Measurements from ENCODE around the gene PPP1R1A. TPM values are rescaled to one million over a fixed set of nuclear protein-coding genes. Genes with fewer than 3 reads are reported as not detected.

The PPP1R1A gene
- total RNA-seq, 1 experiment from 2014 or later, result 0.43 TPM

DNA sequence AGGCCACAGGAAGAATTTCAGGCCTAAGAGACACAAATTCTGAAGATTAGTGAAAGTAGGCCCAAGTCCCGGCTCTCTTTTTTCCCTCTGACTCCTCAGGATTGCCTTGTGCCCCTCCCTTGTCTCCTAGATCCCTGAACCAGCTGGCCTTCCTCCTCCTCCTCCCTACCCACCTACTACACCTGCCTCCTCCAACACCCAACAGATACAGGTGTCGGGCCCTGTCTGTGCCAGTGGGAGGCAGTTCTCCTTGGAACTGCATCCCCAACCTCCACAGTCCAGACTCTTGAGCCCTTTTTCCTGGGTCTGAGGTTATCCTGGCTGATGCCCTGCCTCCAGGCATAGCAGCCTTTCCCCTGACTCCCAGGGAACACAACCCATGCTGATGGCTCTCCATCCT is 1.8 kb downstream of the PPP1R1A start:
- Histone ChIP-seq H3K27me3 (replicated peaks; ENCODE audit: control insufficient read depth, insufficient read depth, low read length) (peaks cover 2% of the 10 kb centered on the region), H3K4me3 (ENCODE audit: low read depth, low read length) (no peak overlapping the region), H3K9me3 (no peaks in the 10 kb centered on the region), H3K36me3 (ENCODE audit: control insufficient read depth, insufficient read depth, low read length) (no peaks in the 10 kb centered on the region), H3K4me1 (no peaks in the 10 kb centered on the region)
- ChIA-PET CTCF (no interaction called here), POLR2A (no interaction called here)
- Mint-ChIP-seq H3K9me3 (ENCODE audit: unreplicated experiment) (no peaks in the 10 kb centered on the region), H3K27ac (ENCODE audit: unreplicated experiment) (no peak overlapping the region), H3K4me3 (ENCODE audit: unreplicated experiment) (peak overlapping the region; percentile 43), H3K27me3 (ENCODE audit: insufficient read depth, unreplicated experiment) (peaks cover 40% of the 10 kb centered on the region), H3K36me3 (ENCODE audit: insufficient read depth, unreplicated experiment) (no peaks in the 10 kb centered on the region), H3K4me1 (ENCODE audit: low read depth, unreplicated experiment) (peaks cover 11% of the 10 kb centered on the region)
- no TSS peak for BruUV-seq (replicated peaks)
- TF ChIP-seq, protein P1, sequence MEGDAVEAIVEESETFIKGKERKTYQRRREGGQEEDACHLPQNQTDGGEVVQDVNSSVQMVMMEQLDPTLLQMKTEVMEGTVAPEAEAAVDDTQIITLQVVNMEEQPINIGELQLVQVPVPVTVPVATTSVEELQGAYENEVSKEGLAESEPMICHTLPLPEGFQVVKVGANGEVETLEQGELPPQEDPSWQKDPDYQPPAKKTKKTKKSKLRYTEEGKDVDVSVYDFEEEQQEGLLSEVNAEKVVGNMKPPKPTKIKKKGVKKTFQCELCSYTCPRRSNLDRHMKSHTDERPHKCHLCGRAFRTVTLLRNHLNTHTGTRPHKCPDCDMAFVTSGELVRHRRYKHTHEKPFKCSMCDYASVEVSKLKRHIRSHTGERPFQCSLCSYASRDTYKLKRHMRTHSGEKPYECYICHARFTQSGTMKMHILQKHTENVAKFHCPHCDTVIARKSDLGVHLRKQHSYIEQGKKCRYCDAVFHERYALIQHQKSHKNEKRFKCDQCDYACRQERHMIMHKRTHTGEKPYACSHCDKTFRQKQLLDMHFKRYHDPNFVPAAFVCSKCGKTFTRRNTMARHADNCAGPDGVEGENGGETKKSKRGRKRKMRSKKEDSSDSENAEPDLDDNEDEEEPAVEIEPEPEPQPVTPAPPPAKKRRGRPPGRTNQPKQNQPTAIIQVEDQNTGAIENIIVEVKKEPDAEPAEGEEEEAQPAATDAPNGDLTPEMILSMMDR (IDR thresholded peaks at IDR 0.05; ENCODE audit: insufficient read depth in 1 of 2, low read depth in 1 of 2, low read length in 1 of 2, severe bottlenecking in 1 of 2, unreplicated experiment in 1 of 2), result no peak
- intact Hi-C loops (cut with micrococcal nuclease; ENCODE audit: unreplicated experiment), result no loop called here
- DNase-seq, result no peak

DNA sequence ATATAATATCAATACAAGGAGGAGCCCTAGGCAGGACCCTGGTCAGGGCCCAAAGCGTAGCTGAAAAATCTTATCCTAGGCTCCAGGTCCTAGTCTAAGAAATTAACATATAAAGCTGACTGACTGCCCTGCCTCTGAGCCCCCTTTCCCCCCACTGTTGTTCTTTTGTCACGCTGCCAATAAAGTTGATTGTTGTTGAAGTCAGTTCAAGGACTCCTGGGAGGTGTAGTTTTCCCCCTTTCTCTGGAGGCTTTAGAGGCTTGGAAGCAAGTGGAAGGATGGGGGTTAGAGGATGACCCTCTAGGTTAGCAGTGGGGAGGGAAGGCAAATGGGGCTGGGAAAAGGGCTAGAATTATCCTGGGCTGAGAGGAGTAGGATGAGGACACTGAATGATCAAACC is 3.2 kb downstream of the PPP1R1A start:
- POLR2A ChIA-PET, result no interaction called here

DNA sequence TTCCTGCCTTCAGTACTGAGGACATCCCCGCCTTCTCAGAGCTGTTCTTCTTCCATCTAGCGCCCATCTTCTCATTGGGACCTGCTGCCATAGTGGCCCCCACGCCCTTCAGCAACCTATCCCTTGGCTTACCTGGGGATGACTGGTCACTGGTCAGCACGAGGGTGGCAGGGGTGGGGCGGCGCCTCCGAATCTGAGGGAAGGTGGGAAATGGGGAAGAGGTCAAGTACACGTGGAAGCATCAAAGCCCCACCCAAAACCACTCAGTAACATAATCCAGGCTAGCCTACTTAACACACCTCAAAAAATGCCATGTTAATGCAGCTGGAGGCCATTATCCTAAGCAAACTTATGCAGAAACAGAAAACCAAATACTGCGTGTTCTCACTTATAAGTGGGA is 4.3 kb downstream of the PPP1R1A start:
- peaks cover 7% of the 10 kb centered on the region for H3K4me1 Mint-ChIP-seq (ENCODE audit: low read depth, unreplicated experiment)
- intact Hi-C loops (cut with micrococcal nuclease; ENCODE audit: unreplicated experiment), result no loop called here
- H3K4me3 Mint-ChIP-seq (ENCODE audit: unreplicated experiment), result no peak overlapping the region
- ChIA-PET POLR2A (no interaction called here), CTCF (no interaction called here)
- no TSS peak for BruUV-seq (replicated peaks)
- H3K36me3 ChIP-seq (ENCODE audit: control insufficient read depth, insufficient read depth, low read length), result no peaks in the 10 kb centered on the region
- peaks cover 2% of the 10 kb centered on the region for H3K27me3 ChIP-seq (replicated peaks; ENCODE audit: control insufficient read depth, insufficient read depth, low read length)
- no peaks in the 10 kb centered on the region for H3K9me3 Mint-ChIP-seq (ENCODE audit: unreplicated experiment)
- no peak overlapping the region for H3K4me3 ChIP-seq (ENCODE audit: low read depth, low read length)
- H3K9me3 ChIP-seq, result no peaks in the 10 kb centered on the region
- TF ChIP-seq, protein P1 (IDR thresholded peaks at IDR 0.05; ENCODE audit: insufficient read depth in 1 of 2, low read depth in 1 of 2, low read length in 1 of 2, severe bottlenecking in 1 of 2, unreplicated experiment in 1 of 2), result no peak
- DNase-seq, result no peak
- H3K4me1 ChIP-seq, result no peaks in the 10 kb centered on the region
- H3K27me3 Mint-ChIP-seq (ENCODE audit: insufficient read depth, unreplicated experiment), result peaks cover 25% of the 10 kb centered on the region
- no peak overlapping the region for H3K27ac Mint-ChIP-seq (ENCODE audit: unreplicated experiment)
- H3K36me3 Mint-ChIP-seq (ENCODE audit: insufficient read depth, unreplicated experiment), result no peaks in the 10 kb centered on the region

More for the DNA sequence above, 3.2 kb downstream of the PPP1R1A start:
- CTCF ChIA-PET, result no interaction called here
- H3K4me3 Mint-ChIP-seq (ENCODE audit: unreplicated experiment), result no peak overlapping the region
- Histone ChIP-seq H3K4me1 (no peaks in the 10 kb centered on the region), H3K4me3 (ENCODE audit: low read depth, low read length) (no peak overlapping the region), H3K27me3 (replicated peaks; ENCODE audit: control insufficient read depth, insufficient read depth, low read length) (peaks cover 2% of the 10 kb centered on the region), H3K9me3 (no peaks in the 10 kb centered on the region), H3K36me3 (ENCODE audit: control insufficient read depth, insufficient read depth, low read length) (no peaks in the 10 kb centered on the region)
- H3K4me1 Mint-ChIP-seq (ENCODE audit: low read depth, unreplicated experiment), result peaks cover 11% of the 10 kb centered on the region
- H3K27me3 Mint-ChIP-seq (ENCODE audit: insufficient read depth, unreplicated experiment), result peaks cover 36% of the 10 kb centered on the region
- DNase-seq, result no peak
- H3K27ac Mint-ChIP-seq (ENCODE audit: unreplicated experiment), result no peak overlapping the region
- intact Hi-C loops (cut with micrococcal nuclease; ENCODE audit: unreplicated experiment), result no loop called here
- BruUV-seq (replicated peaks), result no TSS peak
- TF ChIP-seq, protein P1 (IDR thresholded peaks at IDR 0.05; ENCODE audit: insufficient read depth in 1 of 2, low read depth in 1 of 2, low read length in 1 of 2, severe bottlenecking in 1 of 2, unreplicated experiment in 1 of 2), result no peak
- H3K36me3 Mint-ChIP-seq (ENCODE audit: insufficient read depth, unreplicated experiment), result no peaks in the 10 kb centered on the region
- no peaks in the 10 kb centered on the region for H3K9me3 Mint-ChIP-seq (ENCODE audit: unreplicated experiment)
